ENCODE data around the gene CCDC88C.
A peak's percentile ranks its signal among the peaks of the same experiment; 100 is the strongest.

The CCDC88C gene

GRCh38 chr14:91399868-91400640 is 17.6 kb downstream of the CCDC88C start:
- peak; percentile 47 for DNase-seq (ENCODE audit: low spot score)

- peak; percentile 50 for DNase-seq (ENCODE audit: low spot score)
Observed at GRCh38 chr14:91398707-91399106, 18.9 kb downstream of the CCDC88C start.

- no peak for DNase-seq (ENCODE audit: low spot score)
Observed at GRCh38 chr14:91397965-91398591, 19.5 kb downstream of the CCDC88C start.

GRCh38 chr14:91396959-91397815 is 20.4 kb downstream of the CCDC88C start:
- peak; percentile 80 for DNase-seq (ENCODE audit: low spot score)

- no peak for DNase-seq (ENCODE audit: low spot score)
Observed at GRCh38 chr14:91396013-91396660, 21.5 kb downstream of the CCDC88C start.

- DNase-seq (ENCODE audit: low spot score): no peak
Observed at GRCh38 chr14:91395466-91395865, 22.2 kb downstream of the CCDC88C start.

GRCh38 chr14:91394105-91395081 is 23.2 kb downstream of the CCDC88C start:
- DNase-seq (ENCODE audit: low spot score): no peak

- DNase-seq (ENCODE audit: low spot score): no peak
Observed at GRCh38 chr14:91392623-91393303, 24.9 kb downstream of the CCDC88C start.

- DNase-seq (ENCODE audit: low spot score): no peak
Observed at GRCh38 chr14:91390165-91390778, 27.3 kb downstream of the CCDC88C start.

GRCh38 chr14:91389150-91389549 is 28.5 kb downstream of the CCDC88C start:
- no peak for DNase-seq (ENCODE audit: low spot score)

- DNase-seq (ENCODE audit: low spot score): no peak
Observed at GRCh38 chr14:91388551-91388975, 29.1 kb downstream of the CCDC88C start.

GRCh38 chr14:91387951-91388381 is 29.7 kb downstream of the CCDC88C start:
- no peak for DNase-seq (ENCODE audit: low spot score)

GRCh38 chr14:91387169-91387835 is 30.3 kb downstream of the CCDC88C start:
- DNase-seq (ENCODE audit: low spot score): no peak

GRCh38 chr14:91385697-91386096 is 31.9 kb downstream of the CCDC88C start:
- DNase-seq (ENCODE audit: low spot score): no peak

- no peak for DNase-seq (ENCODE audit: low spot score)
Observed at GRCh38 chr14:91385224-91385623, 32.4 kb downstream of the CCDC88C start.

GRCh38 chr14:91383439-91383838 is 34.2 kb downstream of the CCDC88C start:
- DNase-seq (ENCODE audit: low spot score): no peak

- no peak for DNase-seq (ENCODE audit: low spot score)
Observed at GRCh38 chr14:91381801-91382670, 35.6 kb downstream of the CCDC88C start.

All from NAMALWA (cell line).